ENCODE results near the gene ASAP3. TPM values are rescaled to one million over a fixed set of nuclear protein-coding genes. Genes with fewer than 3 reads are reported as not detected.

The ASAP3 gene
- total RNA-seq, 1 donor from 2014 or later = 33.5 TPM

DNA sequence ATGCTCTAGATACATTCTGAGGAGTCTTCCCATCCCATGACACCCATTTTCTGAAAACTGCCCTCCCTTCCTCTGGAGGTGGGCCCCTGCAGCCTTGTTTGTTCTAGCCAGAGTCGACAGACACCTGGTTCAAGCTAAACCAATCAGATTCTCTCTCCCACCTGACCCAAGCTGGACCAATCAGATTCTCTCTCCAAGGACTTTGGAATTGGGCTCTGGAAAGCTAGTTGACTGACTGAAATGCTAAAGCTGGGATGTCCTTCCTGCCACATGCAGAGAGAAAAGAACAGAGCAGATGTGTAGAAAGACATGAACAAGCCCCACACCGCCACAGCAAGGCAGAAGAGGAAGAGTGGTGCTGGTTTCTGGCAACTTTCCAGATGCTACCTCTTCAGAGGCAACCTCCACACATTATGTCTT lies 24.6 kb downstream of the ASAP3 start:
- Mint-ChIP-seq H3K4me1 (ENCODE audit: low read depth, unreplicated experiment) (peaks cover 2% of the 10 kb centered on the region), H3K4me3 (ENCODE audit: unreplicated experiment) (no peak overlapping the region), H3K36me3 (ENCODE audit: low read depth, unreplicated experiment) (peaks cover 21% of the 10 kb centered on the region), H3K27ac (ENCODE audit: unreplicated experiment) (no peak overlapping the region), H3K9me3 (ENCODE audit: unreplicated experiment) (no peaks in the 10 kb centered on the region), H3K27me3 (ENCODE audit: low read depth, unreplicated experiment) (peaks cover 3% of the 10 kb centered on the region)
- no peak for DNase-seq (ENCODE audit: low read depth)
- H3K79me2 ChIP-seq (ENCODE audit: insufficient read depth, low read length) = no peaks in the 10 kb centered on the region
- no peak overlapping the region for H3K9ac ChIP-seq (ENCODE audit: low read length)
- peaks cover 21% of the 10 kb centered on the region for H4K20me1 ChIP-seq (ENCODE audit: insufficient read depth, low read length)
- H3K4me3 ChIP-seq (ENCODE audit: insufficient read depth, low read depth, low read length) = no peak overlapping the region
- H3K4me2 ChIP-seq (ENCODE audit: low read length) = no peak overlapping the region
- FAIRE-seq = no peak
- TF ChIP-seq, protein P1, sequence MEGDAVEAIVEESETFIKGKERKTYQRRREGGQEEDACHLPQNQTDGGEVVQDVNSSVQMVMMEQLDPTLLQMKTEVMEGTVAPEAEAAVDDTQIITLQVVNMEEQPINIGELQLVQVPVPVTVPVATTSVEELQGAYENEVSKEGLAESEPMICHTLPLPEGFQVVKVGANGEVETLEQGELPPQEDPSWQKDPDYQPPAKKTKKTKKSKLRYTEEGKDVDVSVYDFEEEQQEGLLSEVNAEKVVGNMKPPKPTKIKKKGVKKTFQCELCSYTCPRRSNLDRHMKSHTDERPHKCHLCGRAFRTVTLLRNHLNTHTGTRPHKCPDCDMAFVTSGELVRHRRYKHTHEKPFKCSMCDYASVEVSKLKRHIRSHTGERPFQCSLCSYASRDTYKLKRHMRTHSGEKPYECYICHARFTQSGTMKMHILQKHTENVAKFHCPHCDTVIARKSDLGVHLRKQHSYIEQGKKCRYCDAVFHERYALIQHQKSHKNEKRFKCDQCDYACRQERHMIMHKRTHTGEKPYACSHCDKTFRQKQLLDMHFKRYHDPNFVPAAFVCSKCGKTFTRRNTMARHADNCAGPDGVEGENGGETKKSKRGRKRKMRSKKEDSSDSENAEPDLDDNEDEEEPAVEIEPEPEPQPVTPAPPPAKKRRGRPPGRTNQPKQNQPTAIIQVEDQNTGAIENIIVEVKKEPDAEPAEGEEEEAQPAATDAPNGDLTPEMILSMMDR (IDR thresholded peaks at IDR 0.05; ENCODE audit: insufficient read depth, low read depth, low read length) = no peak
- no peak for TF ChIP-seq EZH2 (IDR thresholded peaks at IDR 0.05; ENCODE audit: insufficient read depth, low read length)
- no peak overlapping the region for H3K27ac ChIP-seq (ENCODE audit: low read depth, low read length)
- no peak overlapping the region for H2AFZ ChIP-seq (ENCODE audit: low read depth, low read length)
- H3K36me3 ChIP-seq (ENCODE audit: insufficient read depth, low read length) = no peaks in the 10 kb centered on the region
- no peaks in the 10 kb centered on the region for H3K27me3 ChIP-seq (ENCODE audit: insufficient read depth, low read length)
- no peaks in the 10 kb centered on the region for H3K9me3 ChIP-seq (ENCODE audit: insufficient read depth, low read depth, low read length)
- H3K4me1 ChIP-seq (ENCODE audit: insufficient read depth, low read length) = peaks cover 7% of the 10 kb centered on the region

DNA sequence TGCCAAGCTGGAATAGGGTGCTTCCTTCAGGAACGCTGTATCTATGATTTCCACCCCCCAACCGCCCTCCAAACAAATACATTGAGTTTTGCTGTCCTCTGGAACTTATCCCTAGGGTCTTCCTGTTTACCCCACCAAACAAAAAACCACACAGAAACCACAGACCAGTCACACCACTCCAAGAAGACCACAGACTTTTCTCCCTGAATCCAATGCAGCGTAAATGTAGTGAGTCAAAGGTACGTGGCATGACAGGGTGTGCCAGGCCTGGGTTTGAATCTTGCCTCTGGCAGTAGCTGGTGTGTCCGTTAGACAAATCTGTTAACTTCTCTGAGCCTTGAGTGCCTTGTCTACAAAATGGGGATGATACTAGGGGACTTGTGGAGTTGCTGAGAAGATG lies 27.8 kb downstream of the ASAP3 start:
- Histone ChIP-seq H3K4me3 (ENCODE audit: insufficient read depth, low read depth, low read length) (no peak overlapping the region), H3K27me3 (ENCODE audit: insufficient read depth, low read length) (no peaks in the 10 kb centered on the region), H3K27ac (ENCODE audit: low read depth, low read length) (no peak overlapping the region), H3K36me3 (ENCODE audit: insufficient read depth, low read length) (no peaks in the 10 kb centered on the region), H3K9me3 (ENCODE audit: insufficient read depth, low read depth, low read length) (no peaks in the 10 kb centered on the region), H4K20me1 (ENCODE audit: insufficient read depth, low read length) (peaks cover 26% of the 10 kb centered on the region), H3K79me2 (ENCODE audit: insufficient read depth, low read length) (no peaks in the 10 kb centered on the region), H2AFZ (ENCODE audit: low read depth, low read length) (no peak overlapping the region), H3K4me1 (ENCODE audit: insufficient read depth, low read length) (peaks cover 14% of the 10 kb centered on the region), H3K4me2 (ENCODE audit: low read length) (peak overlapping the region; percentile 19), H3K9ac (ENCODE audit: low read length) (no peak overlapping the region)
- Mint-ChIP-seq H3K4me3 (ENCODE audit: unreplicated experiment) (no peak overlapping the region), H3K27ac (ENCODE audit: unreplicated experiment) (no peak overlapping the region), H3K27me3 (ENCODE audit: low read depth, unreplicated experiment) (peaks cover 3% of the 10 kb centered on the region), H3K4me1 (ENCODE audit: low read depth, unreplicated experiment) (peaks cover 5% of the 10 kb centered on the region), H3K36me3 (ENCODE audit: low read depth, unreplicated experiment) (peaks cover 40% of the 10 kb centered on the region), H3K9me3 (ENCODE audit: unreplicated experiment) (no peaks in the 10 kb centered on the region)
- DNase-seq (ENCODE audit: low read depth) = peak; percentile 74
- no peak for FAIRE-seq
- TF ChIP-seq EZH2 (IDR thresholded peaks at IDR 0.05; ENCODE audit: insufficient read depth, low read length) = no peak

DNA sequence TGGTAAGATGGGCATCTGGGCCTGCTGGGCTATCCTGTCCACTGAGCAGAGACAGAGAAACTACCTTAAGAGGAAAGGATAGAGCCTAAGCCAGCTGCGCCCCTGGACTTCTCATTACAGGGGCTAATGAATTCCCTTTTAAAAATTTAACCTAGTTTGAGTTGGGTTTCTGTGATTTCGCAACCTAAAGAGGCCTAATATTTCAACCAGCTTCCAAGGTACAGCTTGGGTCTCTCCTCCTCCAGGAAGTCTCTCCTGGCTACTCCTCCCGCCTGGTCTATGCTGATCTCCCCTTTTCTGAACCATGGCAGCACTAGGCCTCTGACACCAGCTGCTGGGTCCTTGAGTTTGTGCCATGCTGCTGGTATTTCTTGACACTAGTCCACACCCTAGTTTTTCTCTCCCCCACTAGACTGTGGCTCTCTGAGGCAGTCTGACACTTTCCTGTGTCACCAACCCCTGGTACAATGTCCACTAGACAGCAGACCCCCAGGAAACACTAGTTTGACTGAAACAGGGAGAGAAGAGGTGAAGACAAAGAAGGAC lies 30.5 kb downstream of the ASAP3 start:
- H3K36me3 ChIP-seq (ENCODE audit: insufficient read depth, low read length) = peaks cover 2% of the 10 kb centered on the region

More for the DNA sequence above, 30.5 kb downstream of the ASAP3 start:
- DNase-seq (ENCODE audit: low read depth) = no peak
- H3K4me1 ChIP-seq (ENCODE audit: insufficient read depth, low read length) = peaks cover 14% of the 10 kb centered on the region
- no peak overlapping the region for H3K27ac ChIP-seq (ENCODE audit: low read depth, low read length)
- H3K4me3 ChIP-seq (ENCODE audit: insufficient read depth, low read depth, low read length) = no peak overlapping the region
- H3K27ac Mint-ChIP-seq (ENCODE audit: unreplicated experiment) = no peak overlapping the region
- no peaks in the 10 kb centered on the region for H3K27me3 ChIP-seq (ENCODE audit: insufficient read depth, low read length)
- H3K9me3 Mint-ChIP-seq (ENCODE audit: unreplicated experiment) = no peaks in the 10 kb centered on the region
- H3K9me3 ChIP-seq (ENCODE audit: insufficient read depth, low read depth, low read length) = no peaks in the 10 kb centered on the region
- H3K4me2 ChIP-seq (ENCODE audit: low read length) = no peak overlapping the region
- H3K36me3 Mint-ChIP-seq (ENCODE audit: low read depth, unreplicated experiment) = peaks cover 44% of the 10 kb centered on the region
- no peak for FAIRE-seq
- peaks cover 26% of the 10 kb centered on the region for H4K20me1 ChIP-seq (ENCODE audit: insufficient read depth, low read length)
- peaks cover 5% of the 10 kb centered on the region for H3K4me1 Mint-ChIP-seq (ENCODE audit: low read depth, unreplicated experiment)
- peaks cover 3% of the 10 kb centered on the region for H3K27me3 Mint-ChIP-seq (ENCODE audit: low read depth, unreplicated experiment)
- TF ChIP-seq, protein P1 (IDR thresholded peaks at IDR 0.05; ENCODE audit: insufficient read depth, low read depth, low read length) = no peak
- no peak for TF ChIP-seq EZH2 (IDR thresholded peaks at IDR 0.05; ENCODE audit: insufficient read depth, low read length)
- no peak overlapping the region for H2AFZ ChIP-seq (ENCODE audit: low read depth, low read length)
- H3K79me2 ChIP-seq (ENCODE audit: insufficient read depth, low read length) = no peaks in the 10 kb centered on the region
- no peak overlapping the region for H3K4me3 Mint-ChIP-seq (ENCODE audit: unreplicated experiment)
- H3K9ac ChIP-seq (ENCODE audit: low read length) = no peak overlapping the region
